GM12878 (cell line): Measurements from ENCODE around the gene TMEM250. TPM values are rescaled to one million over a fixed set of nuclear protein-coding genes. Genes with fewer than 3 reads are reported as not detected.
A peak's percentile ranks its signal among the peaks of the same experiment; 100 is the strongest.

Source experiments
- ATAC-seq: fragments of 200-7000 bp; cut with Tn5 transposase; 3 replicates; pipeline ENCODE4 v1.9.1; 2020; ENCODE audit warnings: mild to moderate bottlenecking, moderate library complexity
- BruUV-seq: library from RNA; stranded (reverse); fragments of 400-500 nt; replicated peaks from 2 replicates; lab custom pipeline; 2021; lab: Mats Ljungman, UMichigan
- CTCF ChIA-PET: fragments of 300-600 bp; sonication (Branson Sonifier 250); formaldehyde crosslinking; extraction: SDS; loops from one replicate; lab custom pipeline; 2021; ENCODE audit warnings: inconsistent platforms; lab: Yijun Ruan, JAX
- POLR2A ChIA-PET: fragments of 350-600 bp; formaldehyde crosslinking; extraction: SDS; loops from one replicate; lab custom pipeline; 2021; ENCODE audit warnings: inconsistent platforms; lab: Charles Lee
- RAD21 ChIA-PET: fragments of 300-600 bp; sonication (Branson Sonifier 250); formaldehyde crosslinking; loops from one replicate; lab custom pipeline; 2023; ENCODE audit warnings: antibody characterized with exemption; ENCODE audit not compliant: unreplicated experiment; lab: Charles Lee
- SMC1A ChIA-PET: fragments of 300-600 bp; sonication (Branson Sonifier 250); formaldehyde crosslinking; loops from one replicate; lab custom pipeline; 2023; ENCODE audit not compliant: unreplicated experiment, uncharacterized antibody; lab: Charles Lee
- DNase-seq: peaks from one replicate; pipeline ENCODE4 v3.0.0-alpha.2; 2011; ENCODE audit warnings: low read depth, low spot score
- FAIRE-seq: peaks from 3 replicates; lab custom pipeline; 2011; peaks lifted over from hg19 to GRCh38; lab: Jason Lieb, UNC
- H2AFZ ChIP-seq: 2 replicates; pipeline ENCODE4 v1.6.0; 2011; ENCODE audit warnings: low read depth, low read length, control low read depth; ENCODE audit not compliant: control insufficient read depth
- H3K27ac ChIP-seq: 2 replicates; pipeline ENCODE4 v1.5.1; 2011; ENCODE audit warnings: control low read depth; ENCODE audit not compliant: control insufficient read depth, insufficient read depth
- H3K27me3 ChIP-seq, 2 experiments: replicated peaks in 1 of 2; 2 replicates each; pipeline versions ENCODE4 v1.6.0 to v1.6.1; 2011; ENCODE audit warnings: low read length in 1 of 2; ENCODE audit not compliant: control insufficient read depth in 2 of 2, insufficient read depth in 2 of 2
- H3K36me3 ChIP-seq, 2 experiments: 2 replicates each; pipeline ENCODE4 v1.5.1; 2011; ENCODE audit warnings: low read length in 1 of 2; ENCODE audit not compliant: control insufficient read depth in 2 of 2, insufficient read depth in 2 of 2
- H3K4me1 ChIP-seq: 2 replicates; pipeline ENCODE4 v1.6.1; 2011; ENCODE audit warnings: mild to moderate bottlenecking, low read length, moderate library complexity, mixed read lengths; ENCODE audit not compliant: control insufficient read depth, insufficient read depth
- H3K4me2 ChIP-seq: 2 replicates; pipeline ENCODE4 v1.6.0; 2011; ENCODE audit warnings: control low read depth; ENCODE audit not compliant: control insufficient read depth, insufficient read depth
- H3K4me3 ChIP-seq: fragments of 200-600 bp; sonication (generic); 2 replicates; pipeline ENCODE4 v1.5.1; 2016
- H3K79me2 ChIP-seq: 2 replicates; pipeline ENCODE4 v1.6.0; 2011; ENCODE audit warnings: low read length; ENCODE audit not compliant: control insufficient read depth, insufficient read depth
- H3K9ac ChIP-seq: 2 replicates; pipeline ENCODE4 v1.8.0; 2011; ENCODE audit warnings: low read length, control low read depth, mixed read lengths; ENCODE audit not compliant: control insufficient read depth, insufficient read depth
- H3K9me3 ChIP-seq: replicated peaks from 3 replicates; pipeline ENCODE4 v1.5.1; 2011; ENCODE audit warnings: mild to moderate bottlenecking, low read length; ENCODE audit not compliant: control insufficient read depth, insufficient read depth
- H4K20me1 ChIP-seq: 2 replicates; pipeline ENCODE4 v1.6.0; 2011; ENCODE audit not compliant: control insufficient read depth, insufficient read depth
- CHD4 ChIP-seq: fragments of 200-600 bp; sonication (generic); IDR thresholded peaks from 2 replicates; pipeline ENCODE4 v1.6.1; 2016; ENCODE audit warnings: mild to moderate bottlenecking
- CTCF ChIP-seq, 3 experiments: IDR thresholded peaks in 2 of 3; conservative IDR thresholded peaks in 1 of 3; 2 replicates each; pipeline ENCODE4 v1.5.1; 2011; ENCODE audit warnings: low read depth in 3 of 3, low read length in 3 of 3, mild to moderate bottlenecking in 3 of 3, control low read depth in 2 of 3, moderate library complexity in 2 of 3, inconsistent platforms in 1 of 3, mixed read lengths in 1 of 3; ENCODE audit not compliant: control insufficient read depth in 2 of 3, insufficient read depth in 1 of 3; ENCODE audit errors: extremely low read depth in 1 of 3
- EGR1 ChIP-seq, 2 experiments: IDR thresholded peaks; 1 replicate in 1 of 2; 2 replicates in 1 of 2; pipeline ENCODE4 v1.6.1; 2011 to 2012; ENCODE audit warnings: low read depth in 2 of 2, low read length in 2 of 2, borderline replicate concordance in 1 of 2, mild to moderate bottlenecking in 1 of 2, moderate library complexity in 1 of 2
- ESRRA ChIP-seq: IDR thresholded peaks from 2 replicates; pipeline ENCODE4 v1.6.1; 2012; ENCODE audit warnings: mild to moderate bottlenecking, low read length, improper control_type of control experiment
- IKZF2 ChIP-seq, 2 experiments: fragments of 450-650 bp; IDR thresholded peaks; 2 replicates each; pipeline ENCODE4 v1.6.1; 2017; ENCODE audit warnings: mild to moderate bottlenecking in 2 of 2, moderate library complexity in 2 of 2
- MEF2A ChIP-seq: IDR thresholded peaks from 2 replicates; pipeline ENCODE4 v1.6.1; 2011; ENCODE audit warnings: low read depth, mild to moderate bottlenecking, low read length, moderate library complexity; ENCODE audit not compliant: insufficient read depth
- NFXL1 ChIP-seq: fragments of 450-650 bp; IDR thresholded peaks from 2 replicates; pipeline ENCODE4 v1.6.1; 2017; ENCODE audit warnings: antibody characterized with exemption, mild to moderate bottlenecking, borderline replicate concordance
- POLR2A ChIP-seq: IDR thresholded peaks from 2 replicates; pipeline ENCODE4 v1.6.1; 2011; ENCODE audit warnings: low read depth, mild to moderate bottlenecking, low read length
- RAD21 ChIP-seq: IDR thresholded peaks from 2 replicates; pipeline ENCODE4 v1.6.1; 2011; ENCODE audit warnings: mild to moderate bottlenecking, low read depth, low read length, moderate library complexity; ENCODE audit not compliant: insufficient read depth
- RB1 ChIP-seq: fragments of 450-650 bp; formaldehyde crosslinking; IDR thresholded peaks from 2 replicates; pipeline ENCODE4 v1.6.1; 2017; ENCODE audit warnings: mild to moderate bottlenecking, borderline replicate concordance
- RCOR1 ChIP-seq: conservative IDR thresholded peaks from 2 replicates; pipeline ENCODE4 v1.6.1; 2012; ENCODE audit warnings: low read depth, low read length, improper control_type of control experiment
- RELB ChIP-seq: fragments of 450-650 bp; IDR thresholded peaks from 2 replicates; pipeline ENCODE4 v1.6.1; 2017; ENCODE audit warnings: low read depth, mild to moderate bottlenecking, moderate library complexity
- STAT3 ChIP-seq: IDR thresholded peaks from 2 replicates; pipeline ENCODE4 v1.6.1; 2011; ENCODE audit warnings: low read depth, low read length, improper control_type of control experiment
- ZBTB40 ChIP-seq: fragments of 450-650 bp; IDR thresholded peaks from 2 replicates; pipeline ENCODE4 v1.6.1; 2016; ENCODE audit warnings: mild to moderate bottlenecking, moderate library complexity, borderline replicate concordance
- WGBS: methylation state at CpG from one replicate; pipeline ENCODE4 v1.1.6; 2016; ENCODE audit warnings: low lambda C conversion rate; ENCODE audit not compliant: insufficient replicate concordance, insufficient coverage; ENCODE audit errors: missing lambda C conversion rate; 5-methylcytosine and 5-hydroxymethylcytosine counted together
- in situ Hi-C: fragments of 300-500 bp; cut with MboI; formaldehyde crosslinking; loops from 9 replicates; pipeline ENCODE4 v1.14.3; 2018; ENCODE audit warnings: mixed read lengths
- intact Hi-C: fragments of 100-400 bp; cut with micrococcal nuclease; formaldehyde crosslinking; loops from one replicate; pipeline ENCODE4 v1.14.2; 2022; ENCODE audit not compliant: unreplicated experiment
- polyA plus RNA-seq, 11 experiments: library from polyadenylated mRNA; depleted of rRNA in 4 of 11; unstranded in 6 of 11; stranded (reverse) in 5 of 11; fragments of >200 nt; fragmentation: Nextera tagmentation in 4 of 11; fragmentation: Illumina TruSeq in 1 of 11; extraction: Ambion mirVana in 4 of 11; extraction: Trizol in 1 of 11; gene quantifications; 1 replicate in 1 of 11; 2 replicates in 10 of 11; pipeline versions ENCODE4 v1.2.1 to v1.2.3, GENCODE V29; 2011 to 2016; ENCODE audit warnings: inconsistent platforms in 2 of 11, missing spikeins in 2 of 11, low read depth in 1 of 11
- total RNA-seq, 4 experiments: library from RNA; depleted of rRNA in 3 of 4; stranded (reverse); fragments of >200 nt in 3 of 4; fragmentation: Illumina TruSeq in 1 of 4; extraction: Trizol in 1 of 4; gene quantifications; 2 replicates each; pipeline versions ENCODE4 v1.2.1 to v1.2.3, GENCODE V29; 2013 to 2021
- TF ChIP-seq, protein P1 (sequence below): fragments of 450-650 bp; IDR thresholded peaks from 2 replicates; pipeline ENCODE4 v1.6.1; 2017; ENCODE audit warnings: borderline replicate concordance

The TMEM250 gene
- total and polyA plus RNA-seq, 10 of the 15 experiments (the other 5 are each of a cell fraction or from before 2014, with no cell fraction given), result 0.39 to 39.9 (median 8.5) TPM

DNA sequence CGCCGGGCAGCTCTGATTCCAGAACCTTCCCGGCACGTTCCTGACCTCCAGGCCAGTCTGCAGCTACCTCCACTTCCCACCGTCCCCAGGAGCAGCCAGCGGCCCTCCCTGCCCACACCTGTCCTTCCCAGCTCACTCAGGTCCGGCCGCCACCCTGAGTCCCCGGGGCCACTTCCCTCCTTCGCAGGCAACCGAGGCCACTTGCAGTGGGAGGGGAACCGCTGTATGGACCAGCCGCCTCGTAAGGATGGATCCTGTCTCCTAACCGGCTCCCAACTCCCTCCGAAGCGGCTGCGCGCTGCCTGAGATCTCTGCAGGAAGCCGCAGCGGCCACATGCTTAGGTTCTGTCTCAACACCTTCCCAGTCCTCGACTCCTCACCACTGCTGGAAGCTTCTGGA lies 7.5 kb downstream of the TMEM250 start:
- ATAC-seq, result no peak
- no peak overlapping the region for H2AFZ ChIP-seq
- in situ Hi-C loops, result no loop called here

More for the DNA sequence above, 7.5 kb downstream of the TMEM250 start:
- Histone ChIP-seq H3K79me2 (peaks cover 19% of the 10 kb centered on the region), H3K9me3 (no peaks in the 10 kb centered on the region), H3K4me2 (peak overlapping the region; percentile 70), H3K9ac (no peak overlapping the region; the same call in 1 of the 2 replicates), H3K27me3 (no peaks in the 10 kb centered on the region), H4K20me1 (no peaks in the 10 kb centered on the region), H3K4me3 (no peak overlapping the region), H3K36me3 (peaks cover 0 to 1% of the 10 kb centered on the region in 2 experiments; a peak in 2 of 4 replicates), H3K27ac (peak overlapping the region; percentile 77; the same call in 1 of the 2 replicates), H3K4me1 (peaks cover 39% of the 10 kb centered on the region)
- SMC1A ChIA-PET, result interaction anchor here (1.2 to 4.0 kb wide), 3 partner anchors 14 to 21 kb away, joined by 4 to 19 read pairs (median 6); partner anchors contain the start of gene NACC2
- 97% methylated on average over 22 of the region's 22 CpGs for WGBS
- RAD21 ChIA-PET, result interaction anchor here (1.1 to 6.6 kb wide), 3 partner anchors 15 to 141 kb away, joined by 3 to 52 read pairs (median 28); partner anchors contain the start of gene NACC2
- TF ChIP-seq RAD21, result no peak
- no peak for TF ChIP-seq EGR1 (IDR thresholded peaks at IDR 0.05; ENCODE audit: borderline replicate concordance in 1 of 2, low read depth in 2 of 2, low read length in 2 of 2)
- TF ChIP-seq ZBTB40, result no peak
- TF ChIP-seq RELB, result no peak
- TF ChIP-seq MEF2A, result no peak
- TF ChIP-seq RB1, result no peak
- TF ChIP-seq NFXL1, result no peak
- TF ChIP-seq, protein P1, sequence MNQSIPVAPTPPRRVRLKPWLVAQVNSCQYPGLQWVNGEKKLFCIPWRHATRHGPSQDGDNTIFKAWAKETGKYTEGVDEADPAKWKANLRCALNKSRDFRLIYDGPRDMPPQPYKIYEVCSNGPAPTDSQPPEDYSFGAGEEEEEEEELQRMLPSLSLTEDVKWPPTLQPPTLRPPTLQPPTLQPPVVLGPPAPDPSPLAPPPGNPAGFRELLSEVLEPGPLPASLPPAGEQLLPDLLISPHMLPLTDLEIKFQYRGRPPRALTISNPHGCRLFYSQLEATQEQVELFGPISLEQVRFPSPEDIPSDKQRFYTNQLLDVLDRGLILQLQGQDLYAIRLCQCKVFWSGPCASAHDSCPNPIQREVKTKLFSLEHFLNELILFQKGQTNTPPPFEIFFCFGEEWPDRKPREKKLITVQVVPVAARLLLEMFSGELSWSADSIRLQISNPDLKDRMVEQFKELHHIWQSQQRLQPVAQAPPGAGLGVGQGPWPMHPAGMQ, result no peak
- no peak for TF ChIP-seq CTCF (IDR thresholded peaks at IDR 0.05 in 2 of 3, conservative IDR thresholded peaks at IDR 0.05 in 1 of 3; ENCODE audit: control insufficient read depth in 2 of 3, extremely low read depth in 1 of 3, insufficient read depth in 1 of 3, low read depth in 3 of 3, low read length in 3 of 3)
- TF ChIP-seq RCOR1, result no peak
- no peak for TF ChIP-seq CHD4
- no peak for TF ChIP-seq POLR2A
- TF ChIP-seq ESRRA, result no peak
- no peak for TF ChIP-seq IKZF2 (IDR thresholded peaks at IDR 0.05)
- no peak for TF ChIP-seq STAT3
- CTCF ChIA-PET, result interaction anchor here (1.0 to 1.5 kb wide), 2 partner anchors 17 to 21 kb away, joined by 5 to 9 read pairs; no protein-coding TSS in a partner anchor
- BruUV-seq, result no TSS peak
- no peak for DNase-seq
- POLR2A ChIA-PET, result interaction anchor here (0.8 to 4.0 kb wide), 2 partner anchors 10 to 16 kb away, joined by 3 to 28 read pairs; partner anchors contain the start of gene NACC2
- FAIRE-seq, result no peak
- intact Hi-C loops, result no loop called here
